NCI-H2196 treated with DMSO at 0.1 percent for 48 hours (cell line): ENCODE measurements around the gene CDK2AP2.
A peak's percentile ranks its signal among the peaks of the same experiment; 100 is the strongest.
"Not testable (repeated sequence)": the region's sequence is repeated elsewhere in the genome, so short reads cannot be mapped to it uniquely, and the experiment has no call there.

ENCODE experiments used
- DNase-seq: peaks from one replicate; lab custom pipeline; 2025; ENCODE audit not compliant: unreplicated experiment; lab: John Stamatoyannopoulos, UW

CDK2AP2 gene

DNA sequence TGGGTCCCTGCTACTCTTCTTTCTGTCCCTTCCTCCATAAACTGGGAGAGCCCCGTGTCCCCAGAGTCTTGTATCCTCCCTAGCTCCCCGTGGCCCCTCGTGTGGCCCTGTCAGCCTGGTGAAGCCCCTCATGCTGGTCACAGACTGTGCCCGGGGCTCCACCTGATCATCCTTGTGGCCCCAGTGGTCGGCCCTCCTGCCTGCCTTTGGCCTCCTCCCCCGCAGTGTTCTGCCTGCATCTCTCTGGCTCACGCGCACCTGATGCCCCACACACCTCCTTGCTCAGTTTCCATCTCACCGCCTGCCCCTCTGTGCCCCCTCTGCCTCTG is 16.5 kb upstream of the CDK2AP2 start:
- DNase-seq = no peak

- no peak for DNase-seq
These were observed 15.9 kb upstream of the CDK2AP2 start for GRCh38 chr11:67523556-67524479.

DNA sequence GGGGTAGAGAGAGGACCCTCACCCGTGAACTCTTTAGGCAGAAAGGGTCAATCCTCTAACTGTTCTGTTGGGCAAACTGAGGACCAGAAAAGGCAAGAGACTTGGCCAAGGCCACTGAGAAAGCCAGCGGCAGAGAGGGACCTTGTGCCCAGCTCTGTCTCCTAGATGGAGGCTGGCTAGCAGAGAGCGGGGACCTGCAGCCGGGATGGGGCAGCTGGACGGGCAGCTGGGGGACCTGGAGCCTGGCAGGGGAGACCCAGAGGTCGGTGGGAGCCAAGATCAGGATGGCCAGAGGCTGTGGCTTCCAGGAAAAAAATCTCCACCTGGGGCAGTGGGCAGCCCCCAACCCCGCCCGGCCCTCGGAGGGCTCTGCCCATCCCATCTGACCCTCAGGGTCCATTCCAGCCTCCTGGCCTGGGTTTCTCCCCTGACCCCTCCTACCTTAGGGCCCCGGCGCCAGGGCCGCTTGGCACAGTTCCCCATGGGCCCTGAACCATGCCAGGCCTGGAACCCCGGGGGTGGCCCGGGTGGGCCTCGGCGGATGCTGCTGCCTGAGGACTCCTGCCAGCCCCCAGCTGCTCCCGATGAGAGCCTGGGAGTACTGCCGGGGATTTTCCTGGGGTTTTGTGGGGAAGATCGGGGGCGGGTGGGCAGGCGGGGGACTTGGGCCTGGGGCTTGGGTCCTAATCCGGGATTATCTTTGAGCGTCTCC is 15.0 kb upstream of the CDK2AP2 start, which contains the start of gene CABP2:
Gene CABP2 (minus strand): TSS at position 603 of the 712 bp plus-strand sequence. CDS start 120 bp downstream, at position 483.
- DNase-seq = no peak

DNA sequence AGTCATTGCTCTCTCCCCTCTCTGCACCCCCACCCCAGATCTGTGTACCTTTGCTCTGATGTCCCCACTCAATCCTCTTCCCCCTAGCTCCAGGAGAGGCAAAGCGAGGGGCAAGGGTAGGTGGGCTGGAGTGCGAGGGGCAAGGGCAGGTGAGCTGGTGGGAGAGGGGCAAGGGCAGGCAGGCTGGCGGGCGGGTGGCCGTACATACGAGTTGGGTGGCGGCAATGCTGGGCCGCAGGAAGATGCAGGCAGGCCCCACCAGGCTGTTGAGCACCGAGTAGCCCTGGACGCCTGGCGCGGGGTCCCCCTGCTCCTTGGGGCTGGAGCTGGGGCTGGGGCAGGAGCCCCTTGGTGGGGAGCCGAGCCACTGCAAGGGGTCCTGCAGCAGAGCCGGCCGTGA is 14.4 kb upstream of the CDK2AP2 start:
- no peak for DNase-seq

DNA sequence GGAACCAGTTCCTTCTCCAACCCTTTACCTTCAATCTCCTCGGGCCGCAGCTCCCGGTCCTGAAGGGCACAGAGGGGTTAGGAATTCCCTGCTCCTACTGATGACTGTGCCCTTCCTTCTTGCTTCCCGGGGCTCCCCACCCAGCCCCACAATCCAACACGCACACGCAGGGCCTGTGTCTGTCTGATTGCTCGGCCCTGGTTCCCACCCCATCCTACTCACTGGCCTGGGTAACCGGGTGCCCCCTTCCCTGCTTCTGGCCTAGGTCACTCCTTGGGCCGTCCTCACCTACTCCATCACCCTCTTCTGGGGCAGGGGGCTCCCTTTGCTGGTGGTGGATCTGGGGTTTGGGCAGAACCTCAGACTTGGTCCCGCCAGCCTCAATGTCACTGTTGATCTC is 14.0 kb upstream of the CDK2AP2 start:
- no peak for DNase-seq

DNA sequence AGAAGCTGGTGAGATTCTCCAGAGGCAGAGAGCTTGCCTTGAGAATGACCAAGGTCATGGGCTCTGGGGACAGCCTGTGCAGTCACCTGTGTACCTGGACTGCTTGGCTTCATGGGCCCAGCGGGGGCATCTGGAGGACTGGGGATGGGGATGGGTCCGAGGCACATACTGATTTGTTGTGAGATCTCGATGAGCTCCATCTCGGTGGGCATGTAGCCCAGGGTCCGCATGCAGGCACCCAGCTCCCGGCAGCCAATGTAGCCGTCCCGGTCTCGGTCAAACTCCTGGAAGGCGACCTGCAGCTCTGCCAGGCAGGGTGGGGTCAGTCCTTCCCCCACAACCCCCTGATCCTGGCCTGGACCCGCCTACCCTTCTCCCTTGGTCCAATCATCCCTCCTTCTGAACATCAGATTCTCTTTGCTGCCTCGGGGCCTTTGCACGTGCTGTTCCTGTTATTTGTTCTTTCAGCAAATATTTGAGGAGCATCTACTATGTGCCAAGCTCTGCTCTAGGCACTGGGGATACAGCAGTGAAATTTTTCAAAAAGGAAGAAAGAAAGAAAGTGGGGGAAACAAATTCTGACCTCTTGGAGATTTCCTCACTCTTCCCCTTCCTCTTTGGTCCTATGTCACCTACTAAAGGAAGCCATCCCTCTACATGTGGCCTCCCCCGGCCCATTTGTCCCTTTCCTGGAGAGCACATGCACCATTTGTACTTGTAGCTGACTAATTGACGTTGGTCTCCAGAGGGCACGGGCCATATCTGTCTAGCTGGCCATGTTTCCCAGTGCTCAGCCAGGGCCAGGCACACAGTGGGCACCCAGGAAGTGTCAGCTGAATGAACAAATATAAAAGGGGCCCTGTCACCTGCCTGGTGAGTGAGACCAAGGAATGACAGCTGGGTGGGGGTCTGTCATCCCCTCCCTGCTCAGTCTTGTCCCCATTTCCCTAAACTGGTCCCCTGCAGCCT is 13.2 kb upstream of the CDK2AP2 start:
- DNase-seq = no peak

- DNase-seq = no peak
These were observed 11.8 kb upstream of the CDK2AP2 start for GRCh38 chr11:67519726-67520125.

- no peak for DNase-seq
These were observed 10.0 kb upstream of the CDK2AP2 start for GRCh38 chr11:67517784-67518552.

DNA sequence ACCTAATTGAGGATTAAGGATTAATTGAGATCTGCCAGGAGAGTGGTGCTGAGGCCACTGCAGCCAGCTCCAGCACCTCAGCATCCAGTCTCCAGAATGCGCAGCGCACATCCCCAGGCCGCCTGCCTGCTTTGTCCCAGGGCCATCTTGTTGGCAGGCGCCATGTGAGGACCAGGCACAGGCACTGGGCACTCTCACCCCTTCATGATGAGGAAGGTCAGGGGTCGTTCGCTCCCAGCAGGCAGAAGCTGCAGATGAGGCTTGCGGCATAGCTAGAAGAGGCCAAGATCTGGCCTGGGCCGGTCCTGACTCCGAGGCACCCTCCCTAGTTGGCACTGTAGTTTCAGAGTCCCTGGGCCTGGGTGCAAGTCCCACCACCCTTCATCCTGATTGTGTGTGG is 8.8 kb upstream of the CDK2AP2 start:
- no peak for DNase-seq

DNA sequence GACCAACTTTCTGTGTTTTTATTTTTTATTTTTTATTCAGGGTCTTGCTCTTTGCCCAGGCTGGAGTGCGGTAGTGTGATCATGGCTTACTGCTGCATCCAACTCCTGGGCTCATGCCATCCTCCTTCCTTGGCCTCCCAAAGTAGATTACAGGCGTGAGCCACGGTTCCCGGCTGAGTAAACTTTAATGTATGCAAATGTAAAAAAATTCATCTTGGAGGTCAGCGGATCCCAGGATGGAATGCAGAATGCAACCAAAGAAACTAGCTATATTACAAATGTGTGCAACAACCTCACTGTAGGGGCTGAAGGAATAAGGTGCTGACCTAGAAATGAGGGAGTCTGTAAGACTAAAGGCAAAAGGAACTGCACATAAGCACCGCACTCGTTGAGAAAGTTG is 6.2 kb upstream of the CDK2AP2 start:
- DNase-seq = no peak

DNA sequence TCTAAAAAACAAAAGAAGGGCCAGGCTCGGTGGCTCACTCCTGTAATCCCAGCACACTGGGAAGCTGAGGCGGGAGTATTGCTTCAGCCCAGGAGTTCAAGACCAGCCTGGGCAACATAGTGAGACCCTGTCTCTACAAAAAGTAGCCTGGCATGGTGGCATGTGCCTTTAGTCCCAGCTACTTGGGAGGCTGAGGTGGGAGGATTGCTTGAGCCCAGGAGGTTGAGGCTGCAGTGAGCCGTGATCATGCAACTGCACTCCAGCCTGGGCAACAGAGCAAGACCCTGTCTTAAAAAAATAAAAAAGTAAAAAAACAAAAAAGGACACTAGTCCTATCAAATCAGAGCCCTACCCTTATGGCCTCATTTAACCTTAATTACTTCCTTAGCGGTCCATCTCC is 3.6 kb upstream of the CDK2AP2 start:
- DNase-seq = not testable (repeated sequence)

DNA sequence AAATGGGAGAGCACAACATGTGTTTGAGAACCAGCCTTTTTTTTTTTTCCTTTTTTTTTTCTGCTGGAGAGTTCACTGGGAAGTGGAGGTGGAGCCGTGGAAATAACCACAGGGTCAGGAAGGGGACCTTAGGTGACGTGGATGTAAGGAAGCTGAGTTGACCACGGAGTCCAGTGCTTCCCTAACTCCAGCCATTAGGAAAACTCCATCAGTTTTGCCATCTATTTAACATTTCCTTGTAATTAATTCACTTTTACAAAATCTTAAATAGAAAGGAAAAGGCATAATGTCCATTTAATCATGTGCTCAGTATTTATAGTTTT is 2.0 kb upstream of the CDK2AP2 start:
- DNase-seq = no peak

DNA sequence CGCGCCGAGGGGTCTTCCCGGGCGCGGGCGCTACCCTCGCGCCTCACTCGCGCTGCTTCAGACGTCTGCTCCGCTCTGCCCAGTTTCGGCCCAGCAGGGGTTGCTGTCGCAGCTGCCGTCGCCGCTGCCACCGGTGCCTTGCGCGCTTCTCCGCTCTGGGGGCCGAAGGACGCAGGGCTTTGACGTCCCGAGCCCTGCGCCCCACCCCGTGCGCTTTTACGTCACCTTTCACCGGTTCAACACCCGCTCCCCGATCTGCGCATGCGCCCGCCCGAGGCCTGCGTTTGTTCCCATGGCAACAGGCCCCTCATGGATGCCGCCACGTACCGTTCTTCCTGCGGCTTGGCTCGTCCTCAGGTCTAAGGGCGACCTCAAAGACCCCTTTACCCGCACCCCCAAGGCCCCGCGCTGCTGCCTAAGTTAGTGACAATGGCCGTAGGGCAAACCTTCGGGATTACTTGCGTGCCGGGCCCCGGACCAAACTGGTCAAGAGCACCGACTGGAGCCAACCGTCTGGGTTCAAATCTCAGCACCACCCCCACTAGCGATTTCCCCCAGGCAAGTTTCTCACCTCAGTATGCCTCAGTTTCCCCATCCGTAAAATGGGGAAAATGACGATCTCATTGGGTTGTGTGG is 642 bp upstream of the CDK2AP2 start:
- DNase-seq = peak; percentile 93

DNA sequence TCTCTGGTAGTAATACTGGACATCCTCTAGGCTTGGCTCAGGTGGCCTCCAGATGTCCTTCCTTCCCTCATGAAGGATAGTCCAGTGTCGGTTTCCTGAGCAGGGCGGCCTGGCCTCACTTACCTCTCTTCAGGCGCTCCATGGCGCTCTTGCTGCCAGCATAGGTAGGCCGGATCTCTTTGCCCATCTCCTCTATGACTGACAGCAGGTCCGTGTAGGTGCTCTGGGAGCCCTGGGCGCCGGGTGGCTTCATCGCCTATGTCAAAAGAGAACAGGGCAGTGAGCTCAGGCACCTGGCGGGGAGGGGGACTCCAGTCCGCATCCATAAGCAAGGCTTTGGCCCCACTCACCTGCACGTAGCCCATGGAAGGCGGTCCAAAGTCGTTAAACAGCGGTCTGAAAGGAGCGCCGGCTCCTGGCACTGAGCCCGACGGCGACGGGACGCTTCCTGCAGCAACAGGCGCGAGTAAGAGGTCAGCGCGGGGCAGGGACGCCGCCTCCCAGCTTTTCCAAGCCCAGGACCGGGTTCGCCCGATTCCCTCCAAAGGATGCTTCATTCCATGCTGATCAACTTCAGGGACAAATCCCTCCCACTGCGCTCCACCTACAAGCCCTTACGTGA is 609 bp downstream of the CDK2AP2 start:
- DNase-seq = peak; percentile 7

- DNase-seq = no peak
These were observed 1.4 kb downstream of the CDK2AP2 start for GRCh38 chr11:67506426-67507051.

DNA sequence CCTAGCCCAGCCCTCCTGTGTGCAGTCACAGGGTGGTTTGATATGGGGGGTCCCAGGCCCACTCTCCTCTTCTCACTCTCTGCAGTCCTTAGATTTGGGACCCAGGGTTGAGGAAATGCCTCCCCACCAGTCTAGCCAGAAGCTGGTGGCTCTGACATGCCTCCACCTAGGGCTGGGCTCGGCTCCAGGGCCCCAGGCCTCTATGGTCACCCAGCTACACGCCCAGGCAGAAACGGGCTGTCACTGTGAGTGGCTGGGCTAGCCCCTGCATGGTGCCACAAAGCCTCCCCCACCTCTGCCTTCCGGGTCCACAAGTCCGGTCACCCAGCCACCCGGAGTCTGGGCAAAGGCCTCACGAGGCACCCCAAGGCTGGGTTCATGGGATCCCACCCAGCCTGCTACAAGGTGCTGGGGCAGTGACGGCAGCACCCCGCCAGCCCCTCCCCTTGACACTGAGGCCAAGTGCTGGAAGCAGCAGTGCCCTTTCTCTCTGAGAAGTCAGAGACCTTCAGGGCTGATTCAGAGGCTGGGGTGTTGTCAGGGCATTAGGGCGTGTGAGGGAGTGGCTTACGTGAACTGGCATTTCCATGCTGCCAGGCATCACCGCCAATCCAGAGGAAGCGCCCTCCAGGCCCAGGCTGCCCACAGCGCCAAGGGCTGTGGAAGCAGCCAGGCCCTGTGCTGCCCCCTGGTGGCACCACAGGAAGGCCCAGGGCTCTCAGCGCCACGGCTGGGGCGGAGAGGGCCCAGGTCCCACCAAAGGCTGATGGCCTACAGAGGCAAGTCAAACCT is 2.2 kb downstream of the CDK2AP2 start:
- peak; percentile 90 for DNase-seq

GRCh38 chr11:67504950-67505581 is 2.9 kb downstream of the CDK2AP2 start, which contains the start of gene PITPNM1:
TSS of gene PITPNM1 (minus strand) at chr11:67505363. CDS start at chr11:67504180, 1,183 bp downstream.
- peak; percentile 22 for DNase-seq
